HepG2 (cell line): ENCODE data around the gene TMEM41A. TPM values are rescaled to one million over a fixed set of nuclear protein-coding genes. Genes with fewer than 3 reads are reported as not detected.
A peak's percentile ranks its signal among the peaks of the same experiment; 100 is the strongest.

Experiments used
- ATF7-NPFF ChIP-seq: sonication (generic); formaldehyde crosslinking; IDR thresholded peaks from 2 replicates; pipeline ENCODE4 v1.8.1; 2023; ENCODE audit warnings: mild to moderate bottlenecking, low read depth, missing genetic modification reagents, moderate library complexity
- ATRX ChIP-seq: sonication (generic); formaldehyde crosslinking; IDR thresholded peaks from 2 replicates; pipeline ENCODE4 v1.4.0; 2020; ENCODE audit warnings: missing genetic modification reagents, borderline replicate concordance
- EEA1 ChIP-seq: sonication (generic); formaldehyde crosslinking; IDR thresholded peaks from 2 replicates; pipeline ENCODE4 v1.5.1; 2020; ENCODE audit warnings: mild to moderate bottlenecking, missing genetic modification reagents, borderline replicate concordance
- HNRNPUL1 ChIP-seq: fragments of 200-400 bp; formaldehyde crosslinking; IDR thresholded peaks from 2 replicates; pipeline ENCODE4 v1.6.1; 2017; ENCODE audit warnings: low read depth, mild to moderate bottlenecking, low read length, moderate library complexity
- MYNN ChIP-seq: sonication (generic); formaldehyde crosslinking; IDR thresholded peaks from 2 replicates; pipeline ENCODE4 v1.4.0; 2020; ENCODE audit warnings: mild to moderate bottlenecking, low read depth, missing genetic modification reagents
- PITX1 ChIP-seq: sonication (generic); formaldehyde crosslinking; IDR thresholded peaks from 2 replicates; pipeline ENCODE4 v1.5.1; 2020; ENCODE audit warnings: mild to moderate bottlenecking, missing genetic modification reagents
- RARG ChIP-seq: sonication (generic); formaldehyde crosslinking; IDR thresholded peaks from 2 replicates; pipeline ENCODE4 v1.4.0; 2020; ENCODE audit warnings: low read depth, mild to moderate bottlenecking, missing genetic modification reagents
- SYNCRIP ChIP-seq: fragments of 200-400 bp; formaldehyde crosslinking; IDR thresholded peaks from 2 replicates; pipeline ENCODE4 v1.6.1; 2018; ENCODE audit warnings: mild to moderate bottlenecking, low read depth, low read length; ENCODE audit not compliant: insufficient read depth
- ZFP62 ChIP-seq: sonication (generic); formaldehyde crosslinking; IDR thresholded peaks from 2 replicates; pipeline ENCODE4 v1.4.0; 2020; ENCODE audit warnings: missing genetic modification reagents
- ZNF441 ChIP-seq: sonication (generic); formaldehyde crosslinking; IDR thresholded peaks from 2 replicates; pipeline ENCODE4 v1.7.0; 2021; ENCODE audit warnings: missing genetic modification reagents, borderline replicate concordance
- ZNF460 ChIP-seq: sonication (generic); formaldehyde crosslinking; IDR thresholded peaks from 2 replicates; pipeline ENCODE4 v1.5.1; 2020; ENCODE audit warnings: missing genetic modification reagents, mild to moderate bottlenecking, borderline replicate concordance
- ZNF550 ChIP-seq: sonication (generic); formaldehyde crosslinking; IDR thresholded peaks from 2 replicates; pipeline ENCODE4 v1.4.0; 2020; ENCODE audit warnings: mild to moderate bottlenecking, missing genetic modification reagents, borderline replicate concordance
- ZNF615 ChIP-seq: sonication (generic); formaldehyde crosslinking; IDR thresholded peaks from 2 replicates; pipeline ENCODE4 v1.5.0; 2020; ENCODE audit warnings: mild to moderate bottlenecking, missing genetic modification reagents, borderline replicate concordance
- ZNF703 ChIP-seq: sonication (generic); formaldehyde crosslinking; IDR thresholded peaks from 2 replicates; pipeline ENCODE4 v1.5.1; 2020; ENCODE audit warnings: missing genetic modification reagents, mild to moderate bottlenecking, moderate library complexity, borderline replicate concordance
- ZSCAN20 ChIP-seq: sonication (generic); formaldehyde crosslinking; IDR thresholded peaks from 2 replicates; pipeline ENCODE4 v1.4.0; 2020; ENCODE audit warnings: missing genetic modification reagents, mild to moderate bottlenecking, borderline replicate concordance
- polyA plus RNA-seq, 8 experiments: library from polyadenylated mRNA; depleted of rRNA in 3 of 8; stranded (reverse) in 7 of 8; unstranded in 1 of 8; fragments of >200 nt; fragmentation: Illumina TruSeq in 4 of 8; extraction: Trizol in 4 of 8; gene quantifications; 2 replicates each; pipeline versions ENCODE4 v1.2.1 to v1.2.3, GENCODE V29; 2011 to 2016; ENCODE audit warnings: low read depth in 4 of 8, missing spikeins in 1 of 8, mixed read lengths in 1 of 8; ENCODE audit not compliant: insufficient read depth in 1 of 8
- total RNA-seq, 5 experiments: library from RNA; depleted of rRNA; stranded (reverse); fragments of >200 nt; fragmentation: Illumina TruSeq; extraction: Trizol; gene quantifications; 2 replicates each; pipeline ENCODE4 v1.2.3, GENCODE V29; 2016; ENCODE audit warnings: low read depth in 1 of 5
- TF ChIP-seq, protein P1 (sequence below): sonication (generic); formaldehyde crosslinking; IDR thresholded peaks from 2 replicates; pipeline ENCODE4 v1.8.0; 2022; ENCODE audit warnings: mild to moderate bottlenecking, missing genetic modification reagents, borderline replicate concordance
- TF ChIP-seq, protein P2 (sequence below): sonication (generic); IDR thresholded peaks from 2 replicates; pipeline ENCODE4 v1.6.1; 2016; ENCODE audit warnings: low read depth, borderline replicate concordance
- TF ChIP-seq, protein P3 (sequence below): IDR thresholded peaks from 2 replicates; pipeline ENCODE4 v1.6.1; 2016; ENCODE audit warnings: missing compliant biosample characterization, missing genetic modification reagents, borderline replicate concordance
- TF ChIP-seq, protein P4 (sequence below): sonication (generic); formaldehyde crosslinking; IDR thresholded peaks from 2 replicates; pipeline ENCODE4 v1.9.0; 2022; ENCODE audit warnings: low read depth, missing genetic modification reagents
- TF ChIP-seq, protein P5 (sequence below): IDR thresholded peaks from 2 replicates; pipeline ENCODE4 v1.6.1; 2016; ENCODE audit warnings: missing biosample characterization, missing genetic modification reagents, low read depth

Gene TMEM41A
- total and polyA plus RNA-seq, 2 of the 13 experiments (the other 11 are each of a cell fraction or from before 2014, with no cell fraction given): 30.0 to 40.0 TPM

DNA sequence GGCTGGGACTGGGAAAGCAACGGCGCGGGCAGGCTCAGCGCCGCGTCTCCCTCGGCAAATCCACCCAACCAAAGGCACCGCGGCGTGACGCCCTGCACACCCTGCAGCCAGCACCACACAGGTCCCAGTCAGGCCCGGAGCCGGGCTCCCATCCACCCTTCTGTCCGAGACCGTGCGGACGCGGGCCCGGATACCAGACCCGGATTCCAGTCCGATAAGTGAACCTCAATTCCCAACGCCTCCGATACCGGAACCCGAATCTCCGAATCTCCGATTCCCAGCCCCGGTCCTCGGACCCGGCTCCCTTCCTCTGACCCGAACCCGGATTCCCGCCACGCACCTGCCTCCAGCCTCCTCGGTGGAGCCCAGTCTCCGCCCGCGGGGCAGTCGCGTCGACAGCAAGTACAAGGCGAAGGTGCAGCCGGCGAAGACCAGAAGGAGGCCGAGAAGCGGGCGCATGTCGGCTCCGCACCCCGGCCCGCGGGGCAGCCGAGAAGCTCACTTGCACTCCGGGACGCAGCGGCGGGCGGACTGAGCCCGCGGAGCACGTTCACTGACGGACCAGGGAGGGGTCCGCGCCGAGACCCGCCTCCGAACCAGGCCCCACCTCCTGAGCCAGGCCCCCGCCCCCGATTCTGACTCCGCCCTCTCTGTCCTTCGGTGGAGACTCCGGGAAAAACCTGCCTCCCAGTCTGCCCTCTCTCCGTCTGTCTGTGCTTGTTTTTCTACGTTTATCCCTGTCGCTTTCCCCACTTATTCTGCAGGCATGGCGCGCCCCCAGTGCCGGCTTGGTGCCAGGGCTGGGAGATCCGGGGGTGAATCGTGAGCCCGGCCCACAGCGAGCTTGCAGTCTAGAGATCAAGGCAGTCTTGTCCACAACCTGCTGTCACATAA, at the start of gene TMEM41A (continued):
- TF ChIP-seq SYNCRIP (no peak), PITX1 (CRISPR knock-in tag) (peak; percentile 69; the same call in 1 of the 2 replicates), ZSCAN20 (CRISPR knock-in tag) (no peak; the same call in 1 of the 2 replicates), ZNF703 (CRISPR knock-in tag) (peak; percentile 58; the same call in 1 of the 2 replicates), EEA1 (CRISPR knock-in tag) (peak; percentile 86; the same call in 1 of the 2 replicates), RARG (CRISPR knock-in tag) (0 out of 2 replicates have a peak, but pooled peaks have one; percentile 80), ATF7-NPFF (CRISPR knock-in tag) (peak; percentile 85), ZNF550 (CRISPR knock-in tag) (0 out of 2 replicates have a peak, but pooled peaks have one; percentile 60), ZFP62 (CRISPR knock-in tag) (no peak), HNRNPUL1 (peak; percentile 80), ATRX (CRISPR knock-in tag) (no peak), ZNF441 (CRISPR knock-in tag) (peak; percentile 98), ZNF615 (0 out of 2 replicates have a peak, but pooled peaks have one; percentile 47), MYNN (CRISPR knock-in tag) (no peak), ZNF460 (peak; percentile 47; the same call in 1 of the 2 replicates)
- TF ChIP-seq, protein P1, sequence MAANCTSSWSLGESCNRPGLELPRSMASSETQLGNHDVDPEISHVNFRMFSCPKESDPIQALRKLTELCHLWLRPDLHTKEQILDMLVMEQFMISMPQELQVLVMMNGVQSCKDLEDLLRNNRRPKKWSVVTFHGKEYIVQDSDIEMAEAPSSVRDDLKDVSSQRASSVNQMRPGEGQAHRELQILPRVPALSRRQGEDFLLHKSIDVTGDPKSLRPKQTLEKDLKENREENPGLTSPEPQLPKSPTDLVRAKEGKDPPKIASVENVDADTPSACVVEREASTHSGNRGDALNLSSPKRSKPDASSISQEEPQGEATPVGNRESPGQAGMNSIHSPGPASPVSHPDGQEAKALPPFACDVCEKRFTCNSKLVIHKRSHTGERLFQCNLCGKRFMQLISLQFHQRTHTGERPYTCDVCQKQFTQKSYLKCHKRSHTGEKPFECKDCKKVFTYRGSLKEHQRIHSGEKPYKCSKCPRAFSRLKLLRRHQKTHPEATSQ (CRISPR knock-in tag): 0 out of 2 replicates have a peak, but pooled peaks have one; percentile 14
- TF ChIP-seq, protein P2, sequence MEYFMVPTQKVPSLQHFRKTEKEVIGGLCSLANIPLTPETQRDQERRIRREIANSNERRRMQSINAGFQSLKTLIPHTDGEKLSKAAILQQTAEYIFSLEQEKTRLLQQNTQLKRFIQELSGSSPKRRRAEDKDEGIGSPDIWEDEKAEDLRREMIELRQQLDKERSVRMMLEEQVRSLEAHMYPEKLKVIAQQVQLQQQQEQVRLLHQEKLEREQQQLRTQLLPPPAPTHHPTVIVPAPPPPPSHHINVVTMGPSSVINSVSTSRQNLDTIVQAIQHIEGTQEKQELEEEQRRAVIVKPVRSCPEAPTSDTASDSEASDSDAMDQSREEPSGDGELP: no peak
- TF ChIP-seq, protein P3, sequence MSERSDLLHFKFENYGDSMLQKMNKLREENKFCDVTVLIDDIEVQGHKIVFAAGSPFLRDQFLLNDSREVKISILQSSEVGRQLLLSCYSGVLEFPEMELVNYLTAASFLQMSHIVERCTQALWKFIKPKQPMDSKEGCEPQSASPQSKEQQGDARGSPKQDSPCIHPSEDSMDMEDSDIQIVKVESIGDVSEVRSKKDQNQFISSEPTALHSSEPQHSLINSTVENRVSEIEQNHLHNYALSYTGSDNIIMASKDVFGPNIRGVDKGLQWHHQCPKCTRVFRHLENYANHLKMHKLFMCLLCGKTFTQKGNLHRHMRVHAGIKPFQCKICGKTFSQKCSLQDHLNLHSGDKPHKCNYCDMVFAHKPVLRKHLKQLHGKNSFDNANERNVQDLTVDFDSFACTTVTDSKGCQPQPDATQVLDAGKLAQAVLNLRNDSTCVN: no peak
- TF ChIP-seq, protein P4, sequence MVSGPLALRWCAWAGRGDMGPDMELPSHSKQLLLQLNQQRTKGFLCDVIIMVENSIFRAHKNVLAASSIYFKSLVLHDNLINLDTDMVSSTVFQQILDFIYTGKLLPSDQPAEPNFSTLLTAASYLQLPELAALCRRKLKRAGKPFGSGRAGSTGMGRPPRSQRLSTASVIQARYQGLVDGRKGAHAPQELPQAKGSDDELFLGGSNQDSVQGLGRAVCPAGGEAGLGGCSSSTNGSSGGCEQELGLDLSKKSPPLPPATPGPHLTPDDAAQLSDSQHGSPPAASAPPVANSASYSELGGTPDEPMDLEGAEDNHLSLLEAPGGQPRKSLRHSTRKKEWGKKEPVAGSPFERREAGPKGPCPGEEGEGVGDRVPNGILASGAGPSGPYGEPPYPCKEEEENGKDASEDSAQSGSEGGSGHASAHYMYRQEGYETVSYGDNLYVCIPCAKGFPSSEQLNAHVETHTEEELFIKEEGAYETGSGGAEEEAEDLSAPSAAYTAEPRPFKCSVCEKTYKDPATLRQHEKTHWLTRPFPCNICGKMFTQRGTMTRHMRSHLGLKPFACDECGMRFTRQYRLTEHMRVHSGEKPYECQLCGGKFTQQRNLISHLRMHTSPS: 0 out of 2 replicates have a peak, but pooled peaks have one; percentile 34
- TF ChIP-seq, protein P5, sequence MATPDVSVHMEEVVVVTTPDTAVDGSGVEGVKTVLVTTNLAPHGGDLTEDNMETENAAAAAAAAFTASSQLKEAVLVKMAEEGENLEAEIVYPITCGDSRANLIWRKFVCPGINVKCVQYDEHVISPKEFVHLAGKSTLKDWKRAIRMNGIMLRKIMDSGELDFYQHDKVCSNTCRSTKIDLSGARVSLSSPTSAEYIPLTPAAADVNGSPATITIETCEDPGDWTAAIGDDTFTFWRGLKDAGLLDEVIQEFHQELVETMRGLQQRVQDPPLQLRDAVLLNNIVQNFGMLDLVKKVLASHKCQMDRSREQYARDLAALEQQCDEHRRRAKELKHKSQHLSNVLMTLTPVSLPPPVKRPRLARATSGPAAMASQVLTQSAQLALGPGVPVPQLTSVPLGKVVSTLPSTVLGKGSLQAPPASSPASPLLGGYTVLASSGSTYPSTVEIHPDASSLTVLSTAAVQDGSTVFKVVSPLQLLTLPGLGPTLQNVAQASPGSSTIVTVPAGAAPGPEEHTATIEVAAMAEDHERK (CRISPR knock-in tag): peak; percentile 94
